HCT116 (cell line): ENCODE results near the gene RMND1. TPM values are rescaled to one million over a fixed set of nuclear protein-coding genes. Genes with fewer than 3 reads are reported as not detected.

Source experiments
- ATAC-seq: fragments of 200-7000 bp; cut with Tn5 transposase; 2 replicates; pipeline ENCODE4 v1.9.1; 2020; ENCODE audit warnings: mild to moderate bottlenecking, moderate library complexity
- BruUV-seq: library from RNA; stranded (reverse); fragments of 400-500 nt; replicated peaks from 2 replicates; lab custom pipeline; 2021; lab: Mats Ljungman, UMichigan
- CTCF ChIA-PET: fragments of 300-600 bp; sonication (Branson Sonifier 250); formaldehyde crosslinking; loops from one replicate; lab custom pipeline; 2021; ENCODE audit warnings: antibody characterized with exemption; lab: Charles Lee
- POLR2A ChIA-PET: fragments of 300-600, 350-600 bp; sonication (Branson Sonifier 250); formaldehyde crosslinking; loops from one replicate; lab custom pipeline; 2021; ENCODE audit warnings: antibody characterized with exemption; lab: Charles Lee
- RAD21 ChIA-PET, 2 experiments: fragments of 300-600 bp; sonication (Branson Sonifier 250); formaldehyde crosslinking; loops; one replicate each; lab custom pipeline; 2023; ENCODE audit warnings: low total read pairs in 2 of 2; ENCODE audit not compliant: uncharacterized antibody in 2 of 2, unreplicated experiment in 2 of 2, low non-redundant PET in 1 of 2; lab: Charles Lee
- DNase-seq: peaks from one replicate; pipeline ENCODE4 v3.0.0-alpha.2; 2010; ENCODE audit warnings: low read depth, low spot score
- H2AFZ ChIP-seq: fragments of 200-600 bp; shearing (Covaris generic), sonication (generic); 2 replicates; pipeline ENCODE4 v1.6.1; 2017; ENCODE audit warnings: low read depth, mixed run types, mixed read lengths, antibody characterized with exemption, low read length; ENCODE audit not compliant: poor library complexity, severe bottlenecking
- H3K27ac ChIP-seq: 2 replicates; pipeline ENCODE4 v1.5.1; 2012; ENCODE audit warnings: low read depth, low read length
- H3K27me3 ChIP-seq: fragments of 200-600 bp; sonication (generic); 2 replicates; pipeline ENCODE4 v1.6.1; 2016; ENCODE audit warnings: mixed run types, low read length, mixed read lengths; ENCODE audit not compliant: insufficient read depth
- H3K36me3 ChIP-seq, 2 experiments: fragments of 200-500 bp in 1 of 2; fragments of 200-600 bp in 1 of 2; sonication (Bioruptor generic) in 1 of 2; sonication (generic) in 1 of 2; 2 replicates each; pipeline versions ENCODE4 v1.5.1 to v1.6.1; 2014 to 2016; ENCODE audit warnings: low read length in 2 of 2, inconsistent platforms in 1 of 2, mixed read lengths in 1 of 2, mixed run types in 1 of 2; ENCODE audit not compliant: insufficient read depth in 2 of 2, control insufficient read depth in 1 of 2
- H3K4me1 ChIP-seq, 2 experiments: fragments of 200-600 bp in 1 of 2; sonication (generic) in 1 of 2; 2 replicates each; pipeline versions ENCODE4 v1.5.1 to v1.6.1; 2012 to 2017; ENCODE audit warnings: low read length in 2 of 2, inconsistent platforms in 1 of 2, mild to moderate bottlenecking in 1 of 2, mixed read lengths in 1 of 2, mixed run types in 1 of 2, moderate library complexity in 1 of 2; ENCODE audit not compliant: insufficient read depth in 2 of 2, control insufficient read depth in 1 of 2
- H3K4me2 ChIP-seq: fragments of 200-600 bp; sonication (generic); 2 replicates; pipeline ENCODE4 v1.6.1; 2017; ENCODE audit warnings: mixed run types, low read length, mixed read lengths
- H3K4me3 ChIP-seq, 2 experiments: fragments of 200-600 bp in 1 of 2; sonication (generic) in 1 of 2; replicated peaks in 1 of 2; 2 replicates each; pipeline ENCODE4 v1.5.1; 2011 to 2016; ENCODE audit warnings: low read length in 2 of 2, control low read depth in 1 of 2, low read depth in 1 of 2, mild to moderate bottlenecking in 1 of 2, mixed read lengths in 1 of 2, mixed run types in 1 of 2
- H3K79me2 ChIP-seq: fragments of 200-600 bp; sonication (generic); 2 replicates; pipeline ENCODE4 v1.6.1; 2017; ENCODE audit warnings: mild to moderate bottlenecking, mixed run types, low read length, moderate library complexity, mixed read lengths; ENCODE audit not compliant: insufficient read depth
- H3K9ac ChIP-seq: fragments of 200-600 bp; sonication (generic); 2 replicates; pipeline ENCODE4 v1.6.1; 2016; ENCODE audit warnings: low read length, mixed read lengths
- H3K9me2 ChIP-seq: fragments of 200-600 bp; sonication (generic), shearing (Covaris generic); 2 replicates; pipeline ENCODE4 v1.6.1; 2017; ENCODE audit warnings: mixed run types, mild to moderate bottlenecking, moderate library complexity; ENCODE audit not compliant: insufficient read depth
- H3K9me3 ChIP-seq, 2 experiments: fragments of 200-500 bp in 1 of 2; fragments of 200-600 bp in 1 of 2; sonication (Bioruptor generic) in 1 of 2; sonication (generic) in 1 of 2; 2 replicates each; pipeline ENCODE4 v1.6.1; 2014 to 2017; ENCODE audit warnings: low read length in 2 of 2, mixed read lengths in 2 of 2, inconsistent platforms in 1 of 2, low read depth in 1 of 2, mild to moderate bottlenecking in 1 of 2, mixed run types in 1 of 2, moderate library complexity in 1 of 2; ENCODE audit not compliant: control insufficient read depth in 1 of 2, insufficient read depth in 1 of 2
- H4K20me1 ChIP-seq: fragments of 200-600 bp; sonication (generic), shearing (Covaris generic); 2 replicates; pipeline ENCODE4 v1.6.1; 2017; ENCODE audit warnings: mixed run types, mild to moderate bottlenecking, moderate library complexity; ENCODE audit not compliant: insufficient read depth
- ELF1 ChIP-seq: IDR thresholded peaks from 2 replicates; pipeline ENCODE4 v1.6.1; 2012; ENCODE audit warnings: low read depth, borderline replicate concordance
- EZH2phosphoT487 ChIP-seq: fragments of 200-600 bp; IDR thresholded peaks from 2 replicates; pipeline ENCODE4 v1.6.1; 2018; ENCODE audit warnings: antibody characterized with exemption, borderline replicate concordance
- MAX ChIP-seq: IDR thresholded peaks from 2 replicates; pipeline ENCODE4 v1.6.1; 2012
- POLR2AphosphoS5 ChIP-seq: IDR thresholded peaks from 2 replicates; pipeline ENCODE4 v1.6.1; 2011; ENCODE audit warnings: mild to moderate bottlenecking, low read depth, low read length, moderate library complexity
- SIN3A ChIP-seq: IDR thresholded peaks from 2 replicates; pipeline ENCODE4 v1.6.1; 2012; ENCODE audit warnings: low read depth
- SP1 ChIP-seq: IDR thresholded peaks from 2 replicates; pipeline ENCODE4 v1.6.1; 2012; ENCODE audit warnings: low read depth
- intact Hi-C: fragments of 100-400 bp; cut with micrococcal nuclease; formaldehyde crosslinking; loops from 2 replicates; pipeline ENCODE4 v1.10.0; 2022
- total RNA-seq: library from RNA; stranded (reverse); gene quantifications from one replicate; pipeline ENCODE4 v1.2.1, GENCODE V29; 2021; ENCODE audit not compliant: unreplicated experiment
- TF ChIP-seq, protein P1 (sequence below), 3 experiments: fragments of 200-600 bp in 1 of 3; sonication (generic) in 1 of 3; IDR thresholded peaks in 2 of 3; conservative IDR thresholded peaks in 1 of 3; 2 replicates each; pipeline ENCODE4 v1.5.1; 2012 to 2017; ENCODE audit warnings: low read depth in 2 of 3, low read length in 2 of 3, antibody characterized with exemption in 1 of 3, borderline replicate concordance in 1 of 3, control low read depth in 1 of 3, mild to moderate bottlenecking in 1 of 3, mixed read lengths in 1 of 3, mixed run types in 1 of 3, moderate library complexity in 1 of 3; ENCODE audit not compliant: insufficient read depth in 1 of 3

Gene RMND1
- total RNA-seq, 1 experiment from 2014 or later = 28.0 TPM

GRCh38 chr6:151359486-151359885 is 92.4 kb downstream of the RMND1 start:
- H3K36me3 ChIP-seq = peaks cover 6 to 25% of the 10 kb centered on the region in 2 experiments; a peak in 3 of 4 replicates
- TF ChIP-seq ELF1 (no peak), SIN3A (no peak), EZH2phosphoT487 (no peak), POLR2AphosphoS5 (peak; percentile 47), SP1 (0 out of 2 replicates have a peak, but pooled peaks have one; percentile 2), MAX (peak; percentile 33; the same call in 1 of the 2 replicates)
- TF ChIP-seq, protein P1, sequence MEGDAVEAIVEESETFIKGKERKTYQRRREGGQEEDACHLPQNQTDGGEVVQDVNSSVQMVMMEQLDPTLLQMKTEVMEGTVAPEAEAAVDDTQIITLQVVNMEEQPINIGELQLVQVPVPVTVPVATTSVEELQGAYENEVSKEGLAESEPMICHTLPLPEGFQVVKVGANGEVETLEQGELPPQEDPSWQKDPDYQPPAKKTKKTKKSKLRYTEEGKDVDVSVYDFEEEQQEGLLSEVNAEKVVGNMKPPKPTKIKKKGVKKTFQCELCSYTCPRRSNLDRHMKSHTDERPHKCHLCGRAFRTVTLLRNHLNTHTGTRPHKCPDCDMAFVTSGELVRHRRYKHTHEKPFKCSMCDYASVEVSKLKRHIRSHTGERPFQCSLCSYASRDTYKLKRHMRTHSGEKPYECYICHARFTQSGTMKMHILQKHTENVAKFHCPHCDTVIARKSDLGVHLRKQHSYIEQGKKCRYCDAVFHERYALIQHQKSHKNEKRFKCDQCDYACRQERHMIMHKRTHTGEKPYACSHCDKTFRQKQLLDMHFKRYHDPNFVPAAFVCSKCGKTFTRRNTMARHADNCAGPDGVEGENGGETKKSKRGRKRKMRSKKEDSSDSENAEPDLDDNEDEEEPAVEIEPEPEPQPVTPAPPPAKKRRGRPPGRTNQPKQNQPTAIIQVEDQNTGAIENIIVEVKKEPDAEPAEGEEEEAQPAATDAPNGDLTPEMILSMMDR (IDR thresholded peaks at IDR 0.05 in 2 of 3, conservative IDR thresholded peaks at IDR 0.05 in 1 of 3; ENCODE audit: borderline replicate concordance in 1 of 3, insufficient read depth in 1 of 3, low read depth in 2 of 3, low read length in 2 of 3) = no peak
- TF ChIP-seq, all 23 proteins: peak for 3
- Histone ChIP-seq H2AFZ (no peak overlapping the region), H3K27ac (no peak overlapping the region), H3K9me2 (no peaks in the 10 kb centered on the region), H3K9ac (no peak overlapping the region), H3K4me1 (no peaks in the 10 kb centered on the region), H3K27me3 (no peaks in the 10 kb centered on the region), H3K9me3 (no peaks in the 10 kb centered on the region), H3K79me2 (peaks cover 5% of the 10 kb centered on the region; the same call in 1 of the 2 replicates), H3K4me2 (no peak overlapping the region), H4K20me1 (peaks cover 6% of the 10 kb centered on the region; the same call in 1 of the 2 replicates), H3K4me3 (no peak overlapping the region)
- DNase-seq (no peak), ATAC-seq (peak; percentile 33)
- intact Hi-C loops = loop anchor here (5.0 kb wide), 1 partner anchor 908 kb away; no protein-coding TSS in a partner anchor
- ChIA-PET CTCF (no interaction called here), RAD21 (no interaction called here), POLR2A (no interaction called here)
- no TSS peak for BruUV-seq
